GM18858 (cell line): ENCODE data around the gene COL18A1.
"Not testable (repeated sequence)": the region's sequence is repeated elsewhere in the genome, so short reads cannot be mapped to it uniquely, and the experiment has no call there.

ENCODE experiments used
- ATAC-seq: cut with Tn5 transposase; IDR thresholded peaks from one replicate; pipeline ENCODE4 v1.9.1; 2021; ENCODE audit not compliant: unreplicated experiment

Gene COL18A1

DNA sequence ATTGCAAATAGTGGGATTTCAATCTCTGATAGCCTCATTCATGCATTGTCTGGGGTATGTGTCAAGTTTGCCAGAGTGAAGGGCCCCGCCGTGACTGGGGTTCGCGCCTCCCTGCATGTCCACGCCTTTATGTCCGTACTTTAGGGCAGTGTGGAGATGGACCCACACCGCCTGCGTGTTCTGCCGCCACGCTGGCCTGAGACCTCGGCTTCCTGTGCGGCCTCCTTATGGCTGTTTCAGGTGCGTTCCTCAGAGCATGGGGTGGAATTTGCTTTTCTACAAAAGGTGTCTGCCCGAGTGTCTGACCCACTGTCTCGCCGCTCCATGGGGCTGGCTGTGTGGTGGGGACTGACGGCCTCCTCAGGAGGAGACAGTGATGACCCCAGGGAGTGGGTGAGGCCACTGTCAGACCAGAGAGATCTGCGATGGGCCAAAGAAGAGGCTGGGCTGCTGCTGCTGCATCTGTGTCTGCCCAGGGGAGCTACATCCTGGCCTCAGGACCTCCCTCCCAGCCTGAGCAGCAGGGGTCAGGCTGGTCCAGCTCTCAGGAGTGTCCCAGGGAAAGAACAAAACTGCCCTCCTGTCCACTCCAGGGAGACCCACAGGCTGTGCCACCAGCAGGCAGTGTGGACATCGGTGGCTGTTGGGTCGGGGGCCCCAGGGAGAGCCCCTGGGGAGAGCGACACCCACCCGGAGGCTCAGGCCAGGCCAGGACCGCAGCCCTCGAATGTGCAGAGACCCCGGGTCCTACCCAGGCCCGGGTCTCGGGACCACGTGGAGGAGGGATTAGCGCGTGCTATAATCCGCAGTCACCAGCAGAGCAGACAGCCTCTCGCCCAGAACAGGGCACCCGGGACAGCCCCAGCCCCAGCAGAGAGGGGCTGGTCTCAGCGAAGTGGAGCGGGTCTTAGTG is 147.1 kb downstream of the COL18A1 start:
- no peak for ATAC-seq

- no peak for ATAC-seq
Observed at GRCh38 chr21:45552696-45553391, 147.9 kb downstream of the COL18A1 start.

DNA sequence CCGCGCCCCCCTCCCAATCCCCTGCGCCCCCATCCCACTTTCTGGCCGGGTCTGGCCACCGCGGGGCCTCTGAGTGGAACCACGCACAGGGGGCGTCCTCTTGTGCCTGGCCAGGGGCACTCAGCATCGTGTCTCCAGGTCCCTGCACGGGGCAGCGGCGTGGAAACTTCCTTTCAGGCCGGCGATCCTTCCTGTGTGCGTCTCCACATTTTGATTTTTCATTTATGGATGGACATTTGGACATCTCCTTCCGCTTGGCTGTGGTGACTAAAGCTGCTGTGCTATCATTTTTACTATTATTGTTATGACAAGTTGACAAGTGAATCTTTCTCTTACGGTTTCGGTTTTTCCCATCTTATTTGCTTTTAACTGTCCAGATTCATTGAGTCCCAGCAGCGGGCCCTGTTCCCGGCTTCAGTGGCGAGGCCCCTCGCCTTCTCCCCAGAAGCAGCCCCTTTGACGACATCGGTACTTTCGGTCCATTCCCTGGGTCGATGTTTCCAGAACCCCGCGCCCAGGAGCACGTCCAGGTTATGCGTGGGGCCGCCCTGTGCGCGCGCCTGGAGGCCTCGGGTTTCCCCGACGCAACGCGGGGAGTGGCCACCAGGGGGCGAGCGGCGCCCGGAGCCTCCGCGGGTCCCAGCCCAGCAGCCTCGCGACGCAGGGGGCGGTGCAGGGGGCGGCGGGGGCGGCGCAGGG is 149.7 kb downstream of the COL18A1 start:
- no peak for ATAC-seq

GRCh38 chr21:45555251-45555556 is 150.2 kb downstream of the COL18A1 start:
- no peak for ATAC-seq

- no peak for ATAC-seq
Observed at GRCh38 chr21:45555557-45556301, 150.8 kb downstream of the COL18A1 start.

DNA sequence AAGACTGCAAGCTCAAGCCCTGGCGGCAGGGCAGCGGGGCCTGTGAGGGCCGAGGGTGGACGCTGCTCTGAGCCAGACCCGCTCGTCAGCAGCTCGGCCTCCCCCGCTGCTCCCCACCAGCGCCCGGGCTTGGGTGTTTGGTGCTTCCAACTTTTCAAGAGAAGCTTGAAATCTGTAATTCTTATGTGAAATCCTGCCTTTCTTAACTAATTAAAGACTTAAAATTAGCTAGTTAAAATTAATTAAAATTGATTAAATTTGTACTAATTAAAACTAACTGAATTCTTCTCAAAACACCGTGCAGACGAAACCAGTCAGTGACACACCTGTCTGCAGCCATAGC is 151.3 kb downstream of the COL18A1 start:
- no peak for ATAC-seq

DNA sequence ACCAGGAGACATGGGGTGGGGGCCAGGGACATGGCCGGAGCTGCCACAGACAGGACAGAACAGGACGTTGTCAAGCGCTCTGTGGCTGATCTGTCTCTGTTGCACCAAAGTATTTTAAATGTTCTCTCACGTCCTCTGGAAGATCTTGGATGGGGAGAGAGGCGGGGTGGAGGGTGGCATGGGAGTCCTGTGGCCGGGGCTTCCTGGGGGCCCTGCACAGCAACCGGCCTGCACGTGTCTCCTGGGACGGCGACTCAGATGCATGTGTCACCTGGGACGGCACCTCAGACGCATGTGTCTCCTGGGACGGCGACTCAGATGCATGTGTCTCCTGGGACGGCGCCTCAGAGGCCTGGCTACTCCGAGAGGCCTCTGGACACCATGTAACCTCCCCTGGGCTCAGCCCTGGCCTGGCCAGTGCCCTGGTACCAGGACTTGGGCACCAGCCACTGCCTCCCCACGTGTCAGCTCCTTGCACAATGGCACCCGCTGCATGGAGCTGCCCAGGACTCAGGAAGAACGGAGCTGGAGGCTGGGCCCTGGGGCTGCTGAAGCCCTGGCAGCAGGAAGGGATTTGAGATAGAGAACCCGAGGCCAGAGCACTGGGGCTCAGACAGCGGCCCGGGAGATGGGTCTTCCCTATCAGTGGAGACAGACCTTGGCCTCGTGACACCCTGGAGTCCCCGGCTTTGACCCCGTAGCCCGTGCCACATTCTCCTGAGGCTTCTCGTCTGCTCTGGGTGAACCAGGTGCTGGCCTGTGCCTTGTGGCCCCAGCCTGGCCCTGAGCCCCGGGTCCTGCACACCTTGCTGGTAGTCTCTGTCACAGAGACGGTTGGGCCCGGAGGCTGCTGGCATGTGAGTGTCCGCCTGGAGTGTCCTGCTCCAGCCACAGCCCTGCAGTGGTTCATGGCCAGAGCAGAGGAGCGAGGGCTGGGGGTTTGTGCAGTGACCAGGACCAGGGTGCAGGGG is 152.0 kb downstream of the COL18A1 start:
- no peak for ATAC-seq

- ATAC-seq: no peak
Observed at GRCh38 chr21:45557616-45558043, 152.7 kb downstream of the COL18A1 start.

GRCh38 chr21:45558044-45558721 is 153.2 kb downstream of the COL18A1 start:
- ATAC-seq: no peak

DNA sequence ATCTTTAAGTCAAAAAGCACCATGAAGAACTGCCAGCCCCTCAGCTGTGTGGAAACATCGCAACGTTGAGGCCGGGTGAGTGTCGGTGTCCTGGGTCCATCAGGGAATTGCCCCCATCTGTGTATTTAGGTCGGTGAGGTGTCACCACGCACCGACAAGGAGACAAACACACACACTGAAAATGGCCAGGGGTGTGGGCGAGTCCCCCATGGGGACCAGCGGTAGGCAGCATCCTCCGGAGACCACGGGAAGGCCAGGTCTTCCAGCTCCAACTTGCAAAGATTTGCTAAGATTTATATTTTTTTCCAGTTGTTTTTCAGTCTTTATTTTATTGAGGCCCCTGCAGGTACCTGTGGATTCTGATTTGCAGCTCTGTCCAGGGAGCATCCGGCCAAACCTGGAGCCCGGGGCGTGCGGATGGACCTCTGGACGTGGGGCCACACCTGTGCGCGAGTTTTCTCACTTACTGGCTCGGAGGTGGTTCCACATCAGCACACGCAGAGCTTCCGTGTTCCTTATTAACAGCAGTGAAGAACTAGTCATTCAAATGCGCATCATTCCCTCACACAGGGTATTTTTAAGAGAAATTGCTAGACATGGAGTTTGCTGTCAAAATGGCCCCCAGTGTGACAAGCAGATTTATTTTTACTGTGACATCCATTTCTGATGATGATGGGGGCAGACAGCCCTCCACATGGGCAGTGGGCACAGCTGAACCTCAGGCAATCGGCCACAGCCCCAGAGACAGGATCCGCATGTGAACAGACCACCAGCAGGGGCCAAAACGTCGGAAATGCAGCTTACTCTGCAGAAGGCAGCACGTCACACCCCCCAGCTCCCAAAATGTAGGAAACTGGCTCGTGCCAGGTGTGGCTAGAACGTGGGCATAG is 154.5 kb downstream of the COL18A1 start:
- no peak for ATAC-seq

DNA sequence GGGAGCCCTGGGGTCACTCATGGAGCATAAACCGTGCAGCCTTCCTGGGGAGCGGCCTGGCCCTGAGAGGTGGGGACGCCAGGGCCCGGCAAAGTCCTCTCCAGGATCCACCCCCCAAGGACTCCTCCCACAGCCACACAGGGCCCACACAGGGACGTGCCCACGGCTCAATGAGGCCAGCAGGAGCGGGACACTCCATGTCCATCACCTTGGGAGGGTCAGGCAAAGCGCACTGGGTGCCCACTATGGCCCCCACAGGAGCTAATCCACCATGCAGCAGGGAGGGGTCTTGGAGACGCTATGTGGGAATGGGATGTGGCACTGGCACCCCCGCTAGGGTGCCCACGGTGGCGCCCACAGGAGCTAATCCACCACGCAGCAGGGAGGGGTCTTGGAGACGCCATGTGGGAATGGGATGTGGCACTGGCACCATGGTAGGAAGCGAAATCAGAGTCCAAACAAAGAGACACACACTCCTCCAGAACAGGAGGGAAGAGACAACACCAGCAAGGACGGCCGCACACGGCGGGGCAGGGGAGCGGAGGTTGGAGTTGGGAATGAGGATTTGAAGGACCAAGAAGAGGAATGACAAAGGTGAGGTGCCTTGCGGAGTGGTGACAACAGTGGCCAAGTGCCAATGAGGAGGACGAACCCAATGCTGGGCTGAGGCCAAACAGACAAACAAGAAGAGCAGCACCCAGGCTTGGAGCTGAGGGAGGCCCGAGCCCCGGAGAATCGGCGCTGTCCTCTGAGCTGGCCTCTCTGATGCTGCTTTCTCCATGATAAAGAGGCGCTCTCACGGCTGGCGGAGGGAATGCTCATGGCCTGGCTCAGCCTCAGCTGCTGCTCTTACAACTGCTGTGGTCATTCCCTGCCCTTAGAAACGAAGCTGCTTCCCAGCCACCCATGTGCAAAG is 155.4 kb downstream of the COL18A1 start:
- ATAC-seq: no peak

DNA sequence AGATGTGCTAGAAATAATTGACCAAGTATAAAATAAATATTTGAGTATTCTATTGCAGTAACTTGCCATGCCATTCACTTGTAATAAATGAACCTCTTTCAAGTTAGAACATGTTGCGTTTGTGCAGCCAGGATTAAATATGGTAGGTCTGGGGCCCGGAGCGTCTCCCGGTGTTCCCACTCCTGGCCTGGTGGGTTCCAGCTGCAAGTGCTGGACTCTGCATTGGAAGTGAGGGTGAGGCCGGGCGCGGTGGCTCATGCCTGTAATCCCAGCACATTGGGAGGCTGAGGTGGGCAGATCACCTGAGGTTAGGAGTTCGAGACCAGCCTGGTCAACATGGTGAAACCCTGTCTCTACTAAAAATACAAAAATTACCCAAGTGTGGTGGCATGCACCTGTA is 156.3 kb downstream of the COL18A1 start:
- not testable (repeated sequence) for ATAC-seq

DNA sequence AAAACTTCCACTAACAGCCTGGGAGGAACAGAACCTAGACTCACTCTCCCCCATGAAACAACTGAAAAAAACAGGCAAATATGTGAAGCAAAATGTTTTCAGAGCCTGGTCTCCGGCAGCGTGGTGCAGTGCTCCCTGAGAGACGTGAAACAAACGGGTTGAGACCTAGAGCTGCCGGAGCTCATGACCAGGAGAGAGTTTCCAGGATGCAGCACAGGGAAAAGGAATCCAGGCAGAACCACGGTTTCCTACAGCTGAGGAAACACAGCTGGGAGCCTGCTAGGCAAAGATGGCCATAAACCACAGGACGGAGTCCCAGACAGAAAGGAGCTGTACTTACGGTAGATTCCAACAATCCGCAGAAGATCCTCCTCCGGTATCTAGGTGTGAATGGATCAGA is 157.4 kb downstream of the COL18A1 start:
- no peak for ATAC-seq

- no peak for ATAC-seq
Observed at GRCh38 chr21:45562965-45563364, 158.0 kb downstream of the COL18A1 start.
